Transverse colon (tissue), 4 donors: ENCODE results near the gene ZNF559. TPM values are rescaled to one million over a fixed set of nuclear protein-coding genes. Genes with fewer than 3 reads are reported as not detected.

Experiments used
- DNase-seq: peaks from one replicate; pipeline ENCODE4 v3.0.0-alpha.2; 2019
- H3K27ac ChIP-seq, 4 donors: fragments of 200-600 bp; sonication (generic); 2 replicates each; pipeline ENCODE4 v1.5.1; 2016 to 2018; ENCODE audit warnings: inconsistent platforms in 4 of 4
- H3K27me3 ChIP-seq: fragments of 200-600 bp; sonication (generic); 2 replicates; pipeline ENCODE4 v1.5.1; 2017; ENCODE audit warnings: inconsistent platforms
- H3K36me3 ChIP-seq, 4 donors: fragments of 200-600 bp; sonication (generic); 2 replicates each; pipeline ENCODE4 v1.5.1; 2017 to 2019; ENCODE audit warnings: inconsistent platforms in 4 of 4
- H3K4me1 ChIP-seq, 4 donors: fragments of 200-600 bp; sonication (generic); 2 replicates each; pipeline ENCODE4 v1.5.1; 2017 to 2020; ENCODE audit warnings: inconsistent platforms in 4 of 4
- H3K4me3 ChIP-seq, 4 donors: fragments of 200-600 bp; sonication (generic); 1 replicate in 1 of 4; 2 replicates in 3 of 4; pipeline versions ENCODE4 v1.5.1 to v1.6.1; 2017 to 2019; ENCODE audit warnings: inconsistent platforms in 4 of 4
- H3K9me3 ChIP-seq, 2 donors: fragments of 200-600 bp; sonication (generic); 2 replicates each; pipeline ENCODE4 v1.5.1; 2017 to 2019; ENCODE audit warnings: inconsistent platforms in 2 of 2
- CTCF ChIP-seq, 5 experiments: fragments of 200-600 bp in 3 of 5; fragments of 450-650 bp in 2 of 5; sonication (generic) in 3 of 5; IDR thresholded peaks; 1 replicate in 2 of 5; 2 replicates in 3 of 5; pipeline ENCODE4 v1.5.1; 2016 to 2017; ENCODE audit warnings: antibody characterized with exemption in 5 of 5, inconsistent platforms in 3 of 5, mild to moderate bottlenecking in 2 of 5, moderate library complexity in 1 of 5
- EP300 ChIP-seq: sonication (generic); formaldehyde crosslinking; IDR thresholded peaks from one replicate; pipeline ENCODE4 v1.6.1; 2017; ENCODE audit warnings: antibody characterized with exemption, low read depth
- POLR2A ChIP-seq: fragments of 450-650 bp; IDR thresholded peaks from one replicate; pipeline ENCODE4 v1.6.1; 2016; ENCODE audit warnings: antibody characterized with exemption, mild to moderate bottlenecking, moderate library complexity
- POLR2AphosphoS5 ChIP-seq, 3 donors: sonication (generic); formaldehyde crosslinking; IDR thresholded peaks; one replicate each; pipeline ENCODE4 v1.6.1; 2016; ENCODE audit warnings: antibody characterized with exemption in 3 of 3
- WGBS, 2 donors: methylation state at CpG; one replicate each; pipeline ENCODE4 v1.1.5; 2018; ENCODE audit warnings: low coverage in 1 of 2; 5-methylcytosine and 5-hydroxymethylcytosine counted together
- in situ Hi-C, 4 donors: fragments of 200-750 bp; cut with MboI; loops; one replicate each; pipeline versions ENCODE4 v1.15.0 to v1.15.1; 2017; ENCODE audit warnings: low sequenced_read_pairs in 3 of 4, low pct_ligation_motif_present in 1 of 4, low pct_unique_long_range_greater_than_20kb in 1 of 4
- intact Hi-C: fragments of 100-400 bp; cut with DNase I; formaldehyde crosslinking; loops from one replicate; pipeline ENCODE4 v1.15.1; 2023; ENCODE audit warnings: low total_unique reads
- total RNA-seq, 4 donors: library from RNA; depleted of rRNA; stranded (reverse); fragments of >200 nt; gene quantifications; one replicate each; pipeline ENCODE4 v1.1.0, GENCODE V29; 2016

ZNF559 gene
- total RNA-seq, 4 donors from 2014 or later, result 4.4 to 106 (median 12.9) TPM

- H3K36me3 ChIP-seq, result peaks cover 0 to 37% (median 19%) of the 10 kb centered on the region in 4 donors
- TF ChIP-seq POLR2AphosphoS5 (IDR thresholded peaks at IDR 0.05), result no peak
- TF ChIP-seq CTCF (IDR thresholded peaks at IDR 0.05), result no peak
- no peak for TF ChIP-seq POLR2A
- TF ChIP-seq EP300, result no peak
- no peaks in the 10 kb centered on the region for H3K27me3 ChIP-seq
- peaks cover under 1 to 6% of the 10 kb centered on the region in 2 donors for H3K9me3 ChIP-seq
- in situ Hi-C loops, result loop anchor here in 3 of 4 donors (25.0 kb wide), 1 partner anchor 481 kb away; no protein-coding TSS in a partner anchor
- H3K27ac ChIP-seq, result no peak overlapping the region
- intact Hi-C loops, result no loop called here
- DNase-seq, result no peak
- WGBS, 2 donors, result 75 to 91% methylated on average over 1 of the region's 1 CpG
- H3K4me1 ChIP-seq, result peaks cover 0 to 15% (median 7%) of the 10 kb centered on the region in 4 donors
- no peak overlapping the region for H3K4me3 ChIP-seq
Observed at GRCh38 chr19:9306443-9306842, 17.5 kb upstream of the ZNF559 start.

DNA sequence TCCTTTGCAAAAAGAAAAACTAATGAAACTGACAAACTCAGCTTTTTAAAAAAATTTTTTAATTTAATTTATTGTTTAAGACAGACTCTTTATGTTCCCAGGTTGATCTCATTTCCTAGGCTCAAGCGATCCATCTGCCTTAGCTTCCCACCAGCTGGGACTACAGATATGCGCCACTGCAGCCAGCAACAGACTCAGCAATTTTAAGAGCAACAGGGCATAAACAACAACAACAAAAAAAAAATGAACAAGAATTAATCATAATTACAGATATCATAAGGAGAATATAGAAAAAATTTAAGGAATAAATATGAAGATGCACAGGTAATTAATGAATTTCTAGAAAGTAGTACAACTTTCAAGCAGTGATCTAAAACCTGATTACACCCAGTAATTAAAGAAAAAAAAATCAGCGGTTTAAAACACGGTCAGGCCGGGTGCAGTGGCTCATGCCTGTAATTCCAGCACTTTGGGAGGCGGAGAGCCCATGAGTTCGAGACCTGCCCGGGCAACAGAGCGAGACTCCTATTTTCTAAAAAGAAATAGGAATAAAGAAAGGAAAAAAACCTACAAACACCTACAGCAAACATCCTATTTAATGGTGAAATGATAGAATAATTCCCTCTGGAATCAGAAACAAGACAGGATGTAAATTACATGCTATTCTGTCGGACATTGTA is 15.7 kb upstream of the ZNF559 start:
- Histone ChIP-seq H3K36me3 (peaks cover 0 to 20% (median 9%) of the 10 kb centered on the region in 4 donors), H3K27me3 (no peaks in the 10 kb centered on the region), H3K27ac (no peak overlapping the region), H3K4me3 (peak overlapping the region in 2 of 4 donors; percentile 87), H3K9me3 (no peaks in the 10 kb centered on the region), H3K4me1 (peaks cover 0 to 15% (median 7%) of the 10 kb centered on the region in 4 donors)
- intact Hi-C loops (no loop called here), in situ Hi-C loops (loop anchor here in 3 of 4 donors (25.0 kb wide), 1 partner anchor 479 kb away; no protein-coding TSS in a partner anchor)
- TF ChIP-seq CTCF (IDR thresholded peaks at IDR 0.05) (no peak), POLR2A (no peak), POLR2AphosphoS5 (IDR thresholded peaks at IDR 0.05) (no peak), EP300 (no peak)
- no peak for DNase-seq
- WGBS, 2 donors, result 67 to 78% methylated on average over 9 to 10 of the region's 10 CpGs

- WGBS, 2 donors, result 1% methylated on average over 63 of the region's 63 CpGs; no CpG with 5 or more reads in 1 of the 2 donors
- DNase-seq, result peak; percentile 99
Observed at GRCh38 chr19:9309139-9309973, 14.6 kb upstream of the ZNF559 start, which contains the start of gene ZNF699. Gene ZNF699 (minus strand): TSS chr19:9309838. CDS start chr19:9305119, 4,719 bp downstream.

More at GRCh38 chr19:9309139-9309973, 14.6 kb upstream of the ZNF559 start, which contains the start of gene ZNF699:
- H3K9me3 ChIP-seq, result no peaks in the 10 kb centered on the region
- peak within 1 kb of the TSS; percentile 92 to 98 (median 95) for H3K27ac ChIP-seq
- peaks cover 0 to 15% (median 7%) of the 10 kb centered on the region in 4 donors for H3K4me1 ChIP-seq
- no peaks in the 10 kb centered on the region for H3K27me3 ChIP-seq
- H3K4me3 ChIP-seq, result peak within 1 kb of the TSS; percentile 75 to 87 (median 82)
- H3K36me3 ChIP-seq, result peaks cover 0 to 9% (median 4%) of the 10 kb centered on the region in 4 donors
- intact Hi-C loops, result no loop called here
- in situ Hi-C loops, result loop anchor here in 3 of 4 donors (25.0 kb wide), 1 partner anchor 478 kb away; no protein-coding TSS in a partner anchor
- no peak for TF ChIP-seq EP300
- TF ChIP-seq POLR2A, result peak; percentile 87
- peak in 1 of 5 experiments; percentile 4 for TF ChIP-seq CTCF (IDR thresholded peaks at IDR 0.05)
- peak; percentile 70 to 89 (median 87) for TF ChIP-seq POLR2AphosphoS5 (IDR thresholded peaks at IDR 0.05)
